Measurements from ENCODE around the gene SEPTIN6. TPM values are rescaled to one million over a fixed set of nuclear protein-coding genes. Genes with fewer than 3 reads are reported as not detected.

SEPTIN6 gene
- total RNA-seq, 4 donors from 2014 or later, result 9.2 to 18.4 (median 11.8) TPM

DNA sequence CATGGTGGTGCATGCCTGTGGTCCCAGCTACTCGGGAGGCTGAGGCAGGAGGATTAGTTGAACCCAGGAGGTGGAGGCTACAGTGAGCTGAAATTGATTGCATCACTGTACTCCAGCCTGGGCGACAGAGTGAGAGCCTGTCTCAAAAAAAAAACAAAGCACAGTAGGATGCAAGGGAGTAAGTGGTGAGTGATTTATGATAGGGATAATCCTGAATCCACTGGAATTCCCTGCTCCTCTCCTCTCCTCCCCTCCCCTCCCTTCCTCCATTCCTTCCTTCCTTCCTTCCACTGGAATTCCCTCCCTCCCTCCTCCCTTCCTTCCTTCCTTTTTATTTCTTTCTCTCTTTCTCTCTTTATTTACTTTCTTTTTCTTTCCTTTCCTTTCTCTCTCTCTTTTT is 45.9 kb downstream of the SEPTIN6 start:
- TF ChIP-seq, protein P1, sequence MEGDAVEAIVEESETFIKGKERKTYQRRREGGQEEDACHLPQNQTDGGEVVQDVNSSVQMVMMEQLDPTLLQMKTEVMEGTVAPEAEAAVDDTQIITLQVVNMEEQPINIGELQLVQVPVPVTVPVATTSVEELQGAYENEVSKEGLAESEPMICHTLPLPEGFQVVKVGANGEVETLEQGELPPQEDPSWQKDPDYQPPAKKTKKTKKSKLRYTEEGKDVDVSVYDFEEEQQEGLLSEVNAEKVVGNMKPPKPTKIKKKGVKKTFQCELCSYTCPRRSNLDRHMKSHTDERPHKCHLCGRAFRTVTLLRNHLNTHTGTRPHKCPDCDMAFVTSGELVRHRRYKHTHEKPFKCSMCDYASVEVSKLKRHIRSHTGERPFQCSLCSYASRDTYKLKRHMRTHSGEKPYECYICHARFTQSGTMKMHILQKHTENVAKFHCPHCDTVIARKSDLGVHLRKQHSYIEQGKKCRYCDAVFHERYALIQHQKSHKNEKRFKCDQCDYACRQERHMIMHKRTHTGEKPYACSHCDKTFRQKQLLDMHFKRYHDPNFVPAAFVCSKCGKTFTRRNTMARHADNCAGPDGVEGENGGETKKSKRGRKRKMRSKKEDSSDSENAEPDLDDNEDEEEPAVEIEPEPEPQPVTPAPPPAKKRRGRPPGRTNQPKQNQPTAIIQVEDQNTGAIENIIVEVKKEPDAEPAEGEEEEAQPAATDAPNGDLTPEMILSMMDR (IDR thresholded peaks at IDR 0.05; ENCODE audit: low read depth), result no peak

DNA sequence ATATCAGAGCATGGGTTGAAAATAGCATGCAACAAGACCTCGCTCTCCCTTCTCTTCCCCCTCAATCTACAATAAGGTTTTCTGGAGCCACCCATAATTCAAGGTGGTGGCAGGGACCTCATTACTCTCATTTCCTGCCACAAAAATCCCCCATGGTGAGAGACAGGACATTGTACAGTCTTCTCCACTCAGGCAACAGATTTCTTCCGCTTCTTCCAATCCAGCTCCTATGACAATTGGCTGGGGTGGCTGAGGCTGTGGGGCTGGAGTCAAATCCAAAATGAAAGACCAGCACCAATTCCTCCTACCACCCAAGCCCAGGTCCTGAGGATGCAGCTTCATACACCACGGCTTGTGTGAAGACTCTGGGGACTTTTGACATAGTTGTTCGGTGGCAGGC is 46.5 kb downstream of the SEPTIN6 start:
- TF ChIP-seq, protein P1 (IDR thresholded peaks at IDR 0.05; ENCODE audit: low read depth), result no peak

DNA sequence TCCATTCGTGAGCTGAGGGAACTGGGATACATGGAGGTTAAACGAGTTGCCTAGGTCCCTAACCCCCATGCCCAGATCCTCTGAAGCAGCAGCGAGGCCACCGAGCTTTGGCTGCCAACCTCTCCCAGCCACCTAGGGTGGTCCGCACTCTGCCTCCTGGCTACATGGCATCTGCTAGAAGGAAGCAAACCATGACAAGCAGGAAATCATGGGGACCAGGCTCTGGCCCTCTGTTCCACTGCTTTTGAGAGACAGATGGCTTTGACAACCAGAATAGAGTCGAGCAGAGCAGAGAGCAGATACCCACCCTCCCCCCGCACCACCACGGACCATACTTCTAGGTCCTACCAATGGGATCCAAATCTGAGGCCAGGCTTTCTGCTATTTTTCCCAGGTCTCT is 49.3 kb downstream of the SEPTIN6 start:
- TF ChIP-seq, protein P1 (IDR thresholded peaks at IDR 0.05; ENCODE audit: low read depth), result no peak

Small RNAs within 50 kb of the gene (small RNA-seq; reads per million reads assigned to genes)
- gene MIR766, result 4.5 reads per million, percentile 74 among the genes with 10 or more reads in this experiment

Other genes starting within 250 kb of the SEPTIN6 start
- gene SLC25A5, start 224.7 kb downstream of the SEPTIN6 start, total RNA-seq, result 100 to 1,000 TPM; 122 to 195 (median 147) TPM
- 10 to 100 TPM; 23.5 to 50.1 (median 32.6) TPM for gene STEEP1, start 127.8 kb downstream of the SEPTIN6 start, total RNA-seq
- gene UBE2A, start 118.6 kb downstream of the SEPTIN6 start, total RNA-seq, result 10 to 100 TPM; 26.8 to 50.4 (median 42.3) TPM
- 1 to 10 TPM; 5.1 to 8.3 (median 6.2) TPM for gene NKRF, start 86.7 kb downstream of the SEPTIN6 start, total RNA-seq
- gene SOWAHD, start 65.4 kb upstream of the SEPTIN6 start, total RNA-seq, result 1 to 10 TPM in 2 of 4 donors, not detected in 2; 1.5 to 3.4 TPM
- 1,000 to 10,000 TPM; 4,874 to 7,757 (median 5,738) TPM for gene RPL39, start 98.5 kb upstream of the SEPTIN6 start, total RNA-seq
- gene UPF3B, start 159.8 kb upstream of the SEPTIN6 start, total RNA-seq, result 1 to 10 TPM; 6.3 to 7.9 (median 6.9) TPM
- gene RNF113A, start 178.6 kb upstream of the SEPTIN6 start, total RNA-seq, result 10 to 100 TPM in 3 of 4 donors, 1 to 10 TPM in 1; 7.5 to 16.5 (median 11.9) TPM
- 100 to 1,000 TPM in 1 of 4 donors, 10 to 100 TPM in 3; 50.7 to 105 (median 57.8) TPM for gene NDUFA1, start 178.7 kb upstream of the SEPTIN6 start, total RNA-seq
- gene AKAP14, start 202.7 kb upstream of the SEPTIN6 start, total RNA-seq, result not detected

All from subcutaneous adipose tissue (tissue), 4 donors.